DMS79 (cell line): ENCODE results near the gene POLR3GL.

Experiments used
- DNase-seq: peaks from one replicate; lab custom pipeline; 2025; lab: John Stamatoyannopoulos, UW

The POLR3GL gene

GRCh38 chr1:145975216-145975615 lies 10.7 kb downstream of the POLR3GL start:
- DNase-seq: no peak

- no peak for DNase-seq
Observed at GRCh38 chr1:145977016-145977415, 12.5 kb downstream of the POLR3GL start.

- DNase-seq: peak; percentile 71
Observed at GRCh38 chr1:145977486-145978470, 13.3 kb downstream of the POLR3GL start.

- DNase-seq: no peak
Observed at GRCh38 chr1:145978471-145978853, 14.0 kb downstream of the POLR3GL start.

- peak; percentile 99 for DNase-seq
Observed at GRCh38 chr1:145978854-145979745, 14.6 kb downstream of the POLR3GL start.

GRCh38 chr1:145979746-145980456 lies 15.4 kb downstream of the POLR3GL start:
- no peak for DNase-seq

- no peak for DNase-seq
Observed at GRCh38 chr1:145980457-145980994, 16.0 kb downstream of the POLR3GL start.

GRCh38 chr1:145982010-145982723 lies 17.7 kb downstream of the POLR3GL start:
- DNase-seq: no peak

- no peak for DNase-seq
Observed at GRCh38 chr1:145983206-145983675, 18.8 kb downstream of the POLR3GL start.

GRCh38 chr1:145983960-145984830 lies 19.7 kb downstream of the POLR3GL start:
- DNase-seq: no peak

GRCh38 chr1:145985129-145985501 lies 20.6 kb downstream of the POLR3GL start:
- no peak for DNase-seq

- peak; percentile 47 for DNase-seq
Observed at GRCh38 chr1:145985502-145986439, 21.3 kb downstream of the POLR3GL start.

- no peak for DNase-seq
Observed at GRCh38 chr1:145986551-145986950, 22.1 kb downstream of the POLR3GL start.

GRCh38 chr1:145987926-145988325 lies 23.4 kb downstream of the POLR3GL start:
- DNase-seq: no peak

- DNase-seq: no peak
Observed at GRCh38 chr1:145988773-145989172, 24.3 kb downstream of the POLR3GL start.

- DNase-seq: no peak
Observed at GRCh38 chr1:145990249-145990855, 25.9 kb downstream of the POLR3GL start.

- no peak for DNase-seq
Observed at GRCh38 chr1:145991735-145992412, 27.4 kb downstream of the POLR3GL start.

- DNase-seq: no peak
Observed at GRCh38 chr1:145992502-145992936, 28.0 kb downstream of the POLR3GL start.
